Activated CD4-positive, alpha-beta memory T cell treated with anti-CD3 and anti-CD28 coated beads, Interleukin-2, amount 10 ng/mL, durations not matched to agents 7 days and 5 days (primary cell): ENCODE measurements around the gene ZNF418. TPM values are rescaled to one million over a fixed set of nuclear protein-coding genes. Genes with fewer than 3 reads are reported as not detected.
A peak's percentile ranks its signal among the peaks of the same experiment; 100 is the strongest.
"Not testable (repeated sequence)": the region's sequence is repeated elsewhere in the genome, so short reads cannot be mapped to it uniquely, and the experiment has no call there.

ENCODE experiments used
- CTCF ChIA-PET: fragments of 350-600 bp; sonication (Branson Sonifier 250); formaldehyde crosslinking; loops from one replicate; lab custom pipeline; 2021; ENCODE audit warnings: antibody characterized with exemption, inconsistent platforms; lab: Charles Lee
- POLR2A ChIA-PET: fragments of 350-600 bp; sonication (Branson Sonifier 250); formaldehyde crosslinking; loops from one replicate; lab custom pipeline; 2021; ENCODE audit warnings: antibody characterized with exemption; lab: Charles Lee
- DNase-seq: peaks from one replicate; pipeline ENCODE4 v3.0.0-alpha.2; 2020
- H3K27ac Mint-ChIP-seq: one replicate; pipeline ENCODE4 v1.8.0; 2021; ENCODE audit warnings: mild to moderate bottlenecking, mixed read lengths
- H3K27me3 Mint-ChIP-seq: one replicate; pipeline ENCODE4 v1.8.0; 2021; ENCODE audit warnings: mixed read lengths
- H3K36me3 Mint-ChIP-seq: one replicate; pipeline ENCODE4 v1.8.0; 2021; ENCODE audit warnings: low read depth, mixed read lengths
- H3K4me1 Mint-ChIP-seq: one replicate; pipeline ENCODE4 v1.8.0; 2021; ENCODE audit warnings: mixed read lengths
- H3K4me3 Mint-ChIP-seq: one replicate; pipeline ENCODE4 v1.8.0; 2021; ENCODE audit warnings: mild to moderate bottlenecking, mixed read lengths
- H3K9me3 Mint-ChIP-seq: one replicate; pipeline ENCODE4 v1.8.0; 2021; ENCODE audit warnings: mixed read lengths
- total RNA-seq, 2 experiments: library from RNA; stranded (reverse); gene quantifications; one replicate each; pipeline ENCODE4 v1.2.3, GENCODE V29; 2021

Gene ZNF418
- total RNA-seq, 2 experiments from 2014 or later, result 3.0 to 3.7 TPM

- peaks cover 51% of the 10 kb centered on the region for H3K9me3 Mint-ChIP-seq
- H3K36me3 Mint-ChIP-seq, result peaks cover 71% of the 10 kb centered on the region
- H3K4me3 Mint-ChIP-seq, result peak overlapping the region; percentile 79
- DNase-seq, result no peak
- no peak overlapping the region for H3K27ac Mint-ChIP-seq
- ChIA-PET CTCF (no interaction called here), POLR2A (interaction anchor here (0.8 to 1.2 kb wide), 3 partner anchors 29 to 132 kb away, joined by 3 to 5 read pairs (median 4); partner anchors contain the start of genes ZNF417 and ZNF587)
- H3K4me1 Mint-ChIP-seq, result peaks cover 19% of the 10 kb centered on the region
- no peaks in the 10 kb centered on the region for H3K27me3 Mint-ChIP-seq
Observed at GRCh38 chr19:57887195-57887941, 47.8 kb downstream of the ZNF418 start.

- ChIA-PET POLR2A (no interaction called here), CTCF (no interaction called here)
- Mint-ChIP-seq H3K9me3 (peaks cover 48% of the 10 kb centered on the region), H3K27ac (no peak overlapping the region), H3K4me1 (peaks cover 19% of the 10 kb centered on the region), H3K27me3 (no peaks in the 10 kb centered on the region), H3K4me3 (no peak overlapping the region), H3K36me3 (peaks cover 67% of the 10 kb centered on the region)
- no peak for DNase-seq
Observed at GRCh38 chr19:57886046-57886445, 49.2 kb downstream of the ZNF418 start.

GRCh38 chr19:57873883-57874799, 61.1 kb downstream of the ZNF418 start:
- DNase-seq, CTCF ChIA-PET, H3K4me1 Mint-ChIP-seq, H3K27ac Mint-ChIP-seq, POLR2A ChIA-PET, H3K4me3 Mint-ChIP-seq, H3K27me3 Mint-ChIP-seq: not testable (repeated sequence)
- Mint-ChIP-seq H3K36me3 (peaks cover 79% of the 10 kb centered on the region), H3K9me3 (peaks cover 67% of the 10 kb centered on the region)

- Mint-ChIP-seq H3K36me3 (peaks cover 79% of the 10 kb centered on the region), H3K4me3 (no peak overlapping the region), H3K27ac (no peak overlapping the region), H3K9me3 (peaks cover 67% of the 10 kb centered on the region), H3K4me1 (no peaks in the 10 kb centered on the region), H3K27me3 (no peaks in the 10 kb centered on the region)
- POLR2A ChIA-PET, result no interaction called here
- no peak for DNase-seq
- CTCF ChIA-PET, result no interaction called here
Observed at GRCh38 chr19:57872450-57872849, 62.8 kb downstream of the ZNF418 start.

Other genes with a start within 250 kb of the ZNF418 start
- gene ZNF154, start 226.2 kb downstream of the ZNF418 start, total RNA-seq, result under 1 TPM; 0.38 to 0.70 TPM
- gene ZNF671, start 207.8 kb downstream of the ZNF418 start, total RNA-seq, result 10 to 100 TPM; 13.2 to 13.5 TPM
- 10 to 100 TPM; 14.9 to 15.1 TPM for gene ZNF776, start 188.6 kb downstream of the ZNF418 start, total RNA-seq
- gene ZNF586, start 165.7 kb downstream of the ZNF418 start, total RNA-seq, result 10 to 100 TPM; 20.1 to 21.8 TPM
- 1 to 10 TPM; 8.4 to 8.6 TPM for gene ZNF552, start 120.5 kb downstream of the ZNF418 start, total RNA-seq
- gene ZNF587B, start 105.1 kb downstream of the ZNF418 start, total RNA-seq, result 10 to 100 TPM; 14.0 to 14.6 TPM
- gene ZNF587, start 85.5 kb downstream of the ZNF418 start, total RNA-seq, result 10 to 100 TPM; 34.9 to 36.2 TPM
- gene ZNF814, start 46.4 kb downstream of the ZNF418 start, total RNA-seq, result 1 to 10 TPM; 9.3 to 9.6 TPM
- gene ZNF417, start 18.8 kb downstream of the ZNF418 start, total RNA-seq, result 10 to 100 TPM; 16.7 to 20.1 TPM
- 1 to 10 TPM; 5.8 to 6.1 TPM for gene ZNF256, start 12.3 kb upstream of the ZNF418 start, total RNA-seq
- gene C19orf18, start 39.1 kb upstream of the ZNF418 start, total RNA-seq, result under 1 TPM in 1 of 2 experiments, not detected in 1; 0.40 TPM
- 1 to 10 TPM; 9.6 to 9.7 TPM for gene ZNF606, start 67.4 kb upstream of the ZNF418 start, total RNA-seq
- gene ZSCAN1, start 98.6 kb upstream of the ZNF418 start, total RNA-seq, result not detected
- not detected for gene ZNF135, start 123.9 kb upstream of the ZNF418 start, total RNA-seq
- 10 to 100 TPM in 1 of 2 experiments, 1 to 10 TPM in 1; 9.8 to 11.6 TPM for gene ZSCAN18, start 162.8 kb upstream of the ZNF418 start, total RNA-seq
- gene ZNF329, start 215.4 kb upstream of the ZNF418 start, total RNA-seq, result 1 to 10 TPM; 4.5 to 4.6 TPM
- gene ZNF274, start 247.7 kb upstream of the ZNF418 start, total RNA-seq, result 10 to 100 TPM; 27.0 to 29.2 TPM